ENCODE measurements around the gene KCNMA1.

KCNMA1 gene

GRCh38 chr10:77152256-77152655, 485.4 kb downstream of the KCNMA1 start:
- no peak for DNase-seq (ENCODE audit: low spot score)

- no peak for DNase-seq (ENCODE audit: low spot score)
These were observed 486.2 kb downstream of the KCNMA1 start for GRCh38 chr10:77151408-77151807.

GRCh38 chr10:77149706-77150105, 487.9 kb downstream of the KCNMA1 start:
- DNase-seq (ENCODE audit: low spot score) = no peak

- DNase-seq (ENCODE audit: low spot score) = no peak
These were observed 488.6 kb downstream of the KCNMA1 start for GRCh38 chr10:77149001-77149400.

- DNase-seq (ENCODE audit: low spot score) = no peak
These were observed 489.7 kb downstream of the KCNMA1 start for GRCh38 chr10:77147871-77148270.

GRCh38 chr10:77146712-77147336, 490.8 kb downstream of the KCNMA1 start:
- no peak for DNase-seq (ENCODE audit: low spot score)

GRCh38 chr10:77144656-77145055, 493.0 kb downstream of the KCNMA1 start:
- DNase-seq (ENCODE audit: low spot score) = no peak

- no peak for DNase-seq (ENCODE audit: low spot score)
These were observed 498.1 kb downstream of the KCNMA1 start for GRCh38 chr10:77139252-77140160.

GRCh38 chr10:77138541-77138940, 499.1 kb downstream of the KCNMA1 start:
- DNase-seq (ENCODE audit: low spot score) = no peak

GRCh38 chr10:77135555-77135954, 502.1 kb downstream of the KCNMA1 start:
- DNase-seq (ENCODE audit: low spot score) = no peak

GRCh38 chr10:77131214-77131613, 506.4 kb downstream of the KCNMA1 start:
- DNase-seq (ENCODE audit: low spot score) = no peak

GRCh38 chr10:77127243-77127642, 510.4 kb downstream of the KCNMA1 start:
- DNase-seq (ENCODE audit: low spot score) = no peak

- DNase-seq (ENCODE audit: low spot score) = no peak
These were observed 512.4 kb downstream of the KCNMA1 start for GRCh38 chr10:77125231-77125630.

GRCh38 chr10:77123330-77123729, 514.3 kb downstream of the KCNMA1 start:
- DNase-seq (ENCODE audit: low spot score) = no peak

- DNase-seq (ENCODE audit: low spot score) = no peak
These were observed 515.8 kb downstream of the KCNMA1 start for GRCh38 chr10:77121829-77122228.

- DNase-seq (ENCODE audit: low spot score) = no peak
These were observed 516.8 kb downstream of the KCNMA1 start for GRCh38 chr10:77120666-77121376.

- no peak for DNase-seq (ENCODE audit: low spot score)
These were observed 517.6 kb downstream of the KCNMA1 start for GRCh38 chr10:77120012-77120411.

- no peak for DNase-seq (ENCODE audit: low spot score)
These were observed 518.9 kb downstream of the KCNMA1 start for GRCh38 chr10:77118603-77119282.

- no peak for DNase-seq (ENCODE audit: low spot score)
These were observed 520.1 kb downstream of the KCNMA1 start for GRCh38 chr10:77117501-77117900.

GRCh38 chr10:77116904-77117303, 520.7 kb downstream of the KCNMA1 start:
- no peak for DNase-seq (ENCODE audit: low spot score)

GRCh38 chr10:77114181-77114821, 523.3 kb downstream of the KCNMA1 start:
- no peak for DNase-seq (ENCODE audit: low spot score)

Data from CD4-positive, alpha-beta T cell treated with Interleukin-2 at 100 ng/mL for 4 hours (primary cell).